ENCODE data around the gene ZNF207.
"Not testable (repeated sequence)": the region's sequence is repeated elsewhere in the genome, so short reads cannot be mapped to it uniquely, and the experiment has no call there.

Gene ZNF207

GRCh38 chr17:32388613-32389459 lies 38.9 kb downstream of the ZNF207 start:
- Histone ChIP-seq H3K9me3 (ENCODE audit: insufficient read depth, low read depth, low read length) (no peaks in the 10 kb centered on the region), H3K4me3 (ENCODE audit: low read length) (no peak overlapping the region), H3K4me1 (ENCODE audit: insufficient read depth, low read length) (no peaks in the 10 kb centered on the region), H3K36me3 (ENCODE audit: insufficient read depth, low read length) (no peaks in the 10 kb centered on the region), H3K27ac (ENCODE audit: low read depth, low read length) (no peak overlapping the region), H3K9ac (ENCODE audit: low read depth, low read length) (no peak overlapping the region), H3K27me3 (ENCODE audit: insufficient read depth, low read length) (no peaks in the 10 kb centered on the region)
- 97% methylated on average over 6 of the region's 6 CpGs for WGBS

- H3K9me3 ChIP-seq (ENCODE audit: insufficient read depth, low read depth, low read length): no peaks in the 10 kb centered on the region
- no peak overlapping the region for H3K9ac ChIP-seq (ENCODE audit: low read depth, low read length)
- 93% methylated on average over 5 of the region's 5 CpGs for WGBS
Observed at GRCh38 chr17:32393904-32394303, 43.9 kb downstream of the ZNF207 start.

DNA sequence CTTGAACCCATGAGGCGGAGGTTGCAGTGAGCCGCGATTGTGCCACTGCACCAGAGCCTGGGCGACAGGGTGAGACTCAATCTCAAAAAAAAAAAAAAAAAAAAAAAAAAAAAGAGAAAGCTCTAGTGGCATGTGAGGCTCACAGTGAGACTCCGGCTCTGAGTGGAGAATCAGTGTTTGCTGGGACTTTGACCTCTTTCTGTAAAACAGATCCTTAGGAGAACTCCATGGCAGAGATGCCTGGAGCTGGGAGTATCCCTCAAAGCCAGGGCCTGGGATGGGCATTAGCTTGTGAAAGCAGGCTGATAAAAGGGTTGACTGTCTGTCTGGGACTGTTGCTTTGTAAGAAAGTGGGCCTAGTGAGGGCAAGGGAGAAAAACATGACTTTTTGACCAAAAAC lies 46.4 kb downstream of the ZNF207 start:
- H3K9me3 ChIP-seq (ENCODE audit: insufficient read depth, low read depth, low read length): no peaks in the 10 kb centered on the region
- H3K27me3 ChIP-seq (ENCODE audit: insufficient read depth, low read length): no peaks in the 10 kb centered on the region
- no peak overlapping the region for H3K27ac ChIP-seq (ENCODE audit: low read depth, low read length)
- no peak overlapping the region for H3K4me3 ChIP-seq (ENCODE audit: low read length)
- no peaks in the 10 kb centered on the region for H3K4me1 ChIP-seq (ENCODE audit: insufficient read depth, low read length)
- WGBS: 94% methylated on average over 4 of the region's 5 CpGs
- no peaks in the 10 kb centered on the region for H3K36me3 ChIP-seq (ENCODE audit: insufficient read depth, low read length)
- H3K9ac ChIP-seq (ENCODE audit: low read depth, low read length): no peak overlapping the region

More at GRCh38 chr17:32393904-32394303, 43.9 kb downstream of the ZNF207 start:
- no peaks in the 10 kb centered on the region for H3K4me1 ChIP-seq (ENCODE audit: insufficient read depth, low read length)
- no peak overlapping the region for H3K27ac ChIP-seq (ENCODE audit: low read depth, low read length)
- no peak overlapping the region for H3K4me3 ChIP-seq (ENCODE audit: low read length)
- H3K36me3 ChIP-seq (ENCODE audit: insufficient read depth, low read length): no peaks in the 10 kb centered on the region
- H3K27me3 ChIP-seq (ENCODE audit: insufficient read depth, low read length): no peaks in the 10 kb centered on the region

DNA sequence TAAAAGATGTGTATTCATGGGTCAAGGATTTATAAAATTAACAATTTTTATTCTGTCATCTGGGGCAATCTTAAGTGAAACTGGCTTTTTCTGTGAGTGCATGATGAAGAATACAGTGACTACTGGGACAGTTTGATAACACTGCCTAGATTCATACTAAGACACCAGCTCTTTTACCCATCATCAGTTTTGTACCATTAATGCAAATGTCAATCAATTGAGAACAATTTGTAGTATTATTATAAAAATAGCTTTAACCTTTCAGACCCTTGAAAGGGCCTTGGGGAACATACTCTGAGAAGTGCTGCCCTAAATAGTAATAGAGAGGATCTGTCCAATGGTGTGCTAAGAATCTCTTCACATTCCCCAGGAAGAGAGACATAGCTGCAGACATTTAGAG lies 49.0 kb downstream of the ZNF207 start:
- Histone ChIP-seq H3K27me3 (ENCODE audit: insufficient read depth, low read length) (no peaks in the 10 kb centered on the region), H3K9me3 (ENCODE audit: insufficient read depth, low read depth, low read length) (no peaks in the 10 kb centered on the region), H3K36me3 (ENCODE audit: insufficient read depth, low read length) (no peaks in the 10 kb centered on the region), H3K27ac (ENCODE audit: low read depth, low read length) (no peak overlapping the region), H3K9ac (ENCODE audit: low read depth, low read length) (no peak overlapping the region), H3K4me3 (ENCODE audit: low read length) (no peak overlapping the region), H3K4me1 (ENCODE audit: insufficient read depth, low read length) (no peaks in the 10 kb centered on the region)

- H3K27me3 ChIP-seq (ENCODE audit: insufficient read depth, low read length); H3K9ac ChIP-seq (ENCODE audit: low read depth, low read length); H3K4me1 ChIP-seq (ENCODE audit: insufficient read depth, low read length); H3K27ac ChIP-seq (ENCODE audit: low read depth, low read length); H3K36me3 ChIP-seq (ENCODE audit: insufficient read depth, low read length); H3K9me3 ChIP-seq (ENCODE audit: insufficient read depth, low read depth, low read length); H3K4me3 ChIP-seq (ENCODE audit: low read length): not testable (repeated sequence)
- 100% methylated on average over 1 of the region's 3 CpGs for WGBS
Observed at GRCh38 chr17:32410085-32410484, 60.1 kb downstream of the ZNF207 start.

- no peaks in the 10 kb centered on the region for H3K4me1 ChIP-seq (ENCODE audit: insufficient read depth, low read length)
- no peak overlapping the region for H3K27ac ChIP-seq (ENCODE audit: low read depth, low read length)
- H3K36me3 ChIP-seq (ENCODE audit: insufficient read depth, low read length): no peaks in the 10 kb centered on the region
- WGBS: 97% methylated on average over 2 of the region's 4 CpGs
- H3K9ac ChIP-seq (ENCODE audit: low read depth, low read length): no peak overlapping the region
- no peaks in the 10 kb centered on the region for H3K27me3 ChIP-seq (ENCODE audit: insufficient read depth, low read length)
- H3K4me3 ChIP-seq (ENCODE audit: low read length): no peak overlapping the region
- peaks cover 13% of the 10 kb centered on the region for H3K9me3 ChIP-seq (ENCODE audit: insufficient read depth, low read depth, low read length)
Observed at GRCh38 chr17:32426894-32427293, 76.9 kb downstream of the ZNF207 start.

DNA sequence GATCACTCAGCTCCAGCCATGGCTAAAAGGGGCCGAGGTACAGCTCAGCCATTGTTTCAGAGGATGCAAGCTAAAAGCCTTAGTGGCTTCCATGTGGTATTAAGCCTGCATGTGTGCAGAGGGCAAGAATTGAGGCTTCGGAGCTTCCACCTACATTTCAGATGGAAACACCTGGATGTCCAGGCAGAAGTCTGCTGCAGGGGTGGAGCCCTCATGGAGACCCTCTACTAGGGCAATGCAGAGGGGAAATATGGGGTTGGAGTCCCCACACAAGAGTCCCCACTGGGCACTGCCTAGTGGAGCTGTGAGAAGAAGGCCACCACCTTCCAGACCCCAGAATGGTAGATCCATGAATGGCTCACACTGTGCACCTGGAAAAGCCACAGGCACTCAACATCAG lies 79.6 kb downstream of the ZNF207 start:
- H3K27me3 ChIP-seq (ENCODE audit: insufficient read depth, low read length): no peaks in the 10 kb centered on the region
- WGBS: 93% methylated on average over 2 of the region's 2 CpGs
- peaks cover 13% of the 10 kb centered on the region for H3K9me3 ChIP-seq (ENCODE audit: insufficient read depth, low read depth, low read length)
- H3K4me3 ChIP-seq (ENCODE audit: low read length): no peak overlapping the region
- H3K27ac ChIP-seq (ENCODE audit: low read depth, low read length): no peak overlapping the region
- no peak overlapping the region for H3K9ac ChIP-seq (ENCODE audit: low read depth, low read length)
- no peaks in the 10 kb centered on the region for H3K36me3 ChIP-seq (ENCODE audit: insufficient read depth, low read length)
- H3K4me1 ChIP-seq (ENCODE audit: insufficient read depth, low read length): no peaks in the 10 kb centered on the region
